CD4-positive, alpha-beta T cell (primary cell): ENCODE results near the gene LIPE. TPM values are rescaled to one million over a fixed set of nuclear protein-coding genes. Genes with fewer than 3 reads are reported as not detected.
"Not testable (repeated sequence)": the region's sequence is repeated elsewhere in the genome, so short reads cannot be mapped to it uniquely, and the experiment has no call there.

Experiments used
- ATAC-seq: fragments of 200-7000 bp; cut with Tn5 transposase; one replicate; pipeline ENCODE4 v1.10.0; 2022; ENCODE audit warnings: mild to moderate bottlenecking; ENCODE audit not compliant: poor library complexity
- CTCF ChIA-PET: fragments of 350-600 bp; sonication (Branson Sonifier 250); formaldehyde crosslinking; loops from one replicate; lab custom pipeline; 2021; ENCODE audit warnings: antibody characterized with exemption, inconsistent platforms; lab: Charles Lee
- POLR2A ChIA-PET: fragments of 350-600 bp; sonication (Branson Sonifier 250); formaldehyde crosslinking; loops from one replicate; lab custom pipeline; 2021; ENCODE audit warnings: antibody characterized with exemption, inconsistent platforms; lab: Charles Lee
- DNase-seq, 14 experiments: peaks; one replicate each; pipeline ENCODE4 v3.0.0-alpha.2; 2013 to 2020; ENCODE audit warnings: mixed read lengths in 2 of 14
- H3K27ac ChIP-seq, 2 donors: one replicate each; pipeline versions ENCODE4 v1.5.1 to v1.7.0; 2013; ENCODE audit warnings: low read length in 2 of 2, low read depth in 1 of 2, mild to moderate bottlenecking in 1 of 2
- H3K27me3 ChIP-seq, 2 experiments: 1 replicate in 1 of 2; 2 replicates in 1 of 2; pipeline versions ENCODE4 v1.6.1 to v1.7.0; 2013; ENCODE audit warnings: low read length in 2 of 2, control low read depth in 1 of 2, mild to moderate bottlenecking in 1 of 2, moderate library complexity in 1 of 2; ENCODE audit not compliant: insufficient read depth in 2 of 2, control insufficient read depth in 1 of 2
- H3K36me3 ChIP-seq: one replicate; pipeline ENCODE4 v1.6.1; 2013; ENCODE audit warnings: low read length, control low read depth; ENCODE audit not compliant: insufficient read depth
- H3K4me1 ChIP-seq: one replicate; pipeline ENCODE4 v1.6.1; 2013; ENCODE audit warnings: low read length, control low read depth; ENCODE audit not compliant: insufficient read depth
- H3K4me3 ChIP-seq: one replicate; pipeline ENCODE4 v1.5.1; 2013; ENCODE audit warnings: mild to moderate bottlenecking, low read length, moderate library complexity
- H3K9me3 ChIP-seq, 2 experiments: 1 replicate in 1 of 2; 2 replicates in 1 of 2; pipeline versions ENCODE4 v1.6.1 to v1.7.0; 2013; ENCODE audit warnings: low read length in 2 of 2, mild to moderate bottlenecking in 2 of 2, control low read depth in 1 of 2, moderate library complexity in 1 of 2; ENCODE audit not compliant: control insufficient read depth in 1 of 2, insufficient read depth in 1 of 2
- H3K27ac Mint-ChIP-seq: one replicate; pipeline ENCODE4 v1.8.0; 2020; ENCODE audit warnings: mixed read lengths
- H3K27me3 Mint-ChIP-seq: one replicate; pipeline ENCODE4 v1.8.0; 2021; ENCODE audit warnings: mixed read lengths
- H3K36me3 Mint-ChIP-seq: one replicate; pipeline ENCODE4 v1.8.0; 2021; ENCODE audit warnings: low read depth, mixed read lengths
- H3K4me1 Mint-ChIP-seq: one replicate; pipeline ENCODE4 v1.8.0; 2021; ENCODE audit warnings: low read depth, mixed read lengths
- H3K4me3 Mint-ChIP-seq: one replicate; pipeline ENCODE4 v1.8.0; 2020; ENCODE audit warnings: mild to moderate bottlenecking, mixed read lengths
- H3K9me3 Mint-ChIP-seq: one replicate; pipeline ENCODE4 v1.8.0; 2020; ENCODE audit warnings: mixed read lengths
- intact Hi-C, 2 experiments: fragments of 100-400 bp; cut with DNase I in 1 of 2; cut with micrococcal nuclease in 1 of 2; formaldehyde crosslinking; loops; one replicate each; pipeline versions ENCODE4 v1.15.1 to v1.9.0; 2023 to 2025; cut with DNase I, micrococcal nuclease
- total RNA-seq, 174 experiments: library from RNA in 2 of 174; stranded (reverse) in 2 of 174; gene quantifications; one replicate each; pipeline ENCODE4 v1.2.3 and lab custom pipeline; 2021 to 2026
- TF ChIP-seq, protein P1 (sequence below): fragments of 200-600 bp; IDR thresholded peaks from one replicate; pipeline ENCODE4 v1.8.0; 2022; ENCODE audit warnings: antibody characterized with exemption, mild to moderate bottlenecking

The LIPE gene
- total RNA-seq, 2 experiments from 2014 or later = 7.6 to 8.2 TPM

DNA sequence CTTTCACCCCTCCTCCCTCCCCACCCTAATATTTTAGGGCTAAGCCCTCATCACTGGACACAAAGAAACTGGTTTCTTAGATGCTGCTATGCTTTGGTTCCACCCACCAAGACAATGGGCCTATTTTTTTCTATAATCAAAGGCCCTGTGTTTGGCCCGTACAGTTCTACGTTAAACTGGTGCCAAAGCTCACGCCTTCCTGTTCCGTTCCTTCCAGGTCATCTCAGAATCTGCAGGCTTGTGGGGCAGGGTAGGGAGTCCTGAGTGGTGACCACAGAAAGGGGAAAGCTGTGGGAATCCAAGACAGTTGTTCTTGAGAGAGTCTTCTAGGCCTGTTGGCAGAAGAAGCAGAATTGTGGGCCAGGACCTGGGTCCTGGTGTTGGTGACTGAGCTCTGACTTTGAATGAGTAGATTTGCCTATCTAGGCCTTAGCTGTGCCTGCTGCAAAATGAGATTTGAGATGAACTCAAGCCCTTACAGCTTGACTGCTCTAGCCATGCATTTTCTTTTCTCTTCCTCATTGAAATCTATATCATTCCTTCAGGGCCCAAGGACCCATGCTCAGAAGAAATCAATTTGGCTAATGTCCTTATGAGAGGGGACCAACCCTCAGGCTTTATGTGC lies 34.6 kb upstream of the LIPE start:
- H3K27me3 ChIP-seq = no peaks in the 10 kb centered on the region
- intact Hi-C loops = no loop called here
- H3K27ac Mint-ChIP-seq = no peak overlapping the region
- no peaks in the 10 kb centered on the region for H3K27me3 Mint-ChIP-seq
- DNase-seq = no peak
- H3K36me3 Mint-ChIP-seq = no peaks in the 10 kb centered on the region
- ATAC-seq = no peak
- H3K27ac ChIP-seq = no peak overlapping the region
- no peak overlapping the region for H3K4me3 Mint-ChIP-seq
- H3K36me3 ChIP-seq = no peaks in the 10 kb centered on the region
- ChIA-PET POLR2A (no interaction called here), CTCF (interaction anchor here (1.4 kb wide), 1 partner anchor 12 kb away, joined by 4 read pairs; no protein-coding TSS in a partner anchor)
- H3K4me1 ChIP-seq = no peaks in the 10 kb centered on the region
- TF ChIP-seq, protein P1, sequence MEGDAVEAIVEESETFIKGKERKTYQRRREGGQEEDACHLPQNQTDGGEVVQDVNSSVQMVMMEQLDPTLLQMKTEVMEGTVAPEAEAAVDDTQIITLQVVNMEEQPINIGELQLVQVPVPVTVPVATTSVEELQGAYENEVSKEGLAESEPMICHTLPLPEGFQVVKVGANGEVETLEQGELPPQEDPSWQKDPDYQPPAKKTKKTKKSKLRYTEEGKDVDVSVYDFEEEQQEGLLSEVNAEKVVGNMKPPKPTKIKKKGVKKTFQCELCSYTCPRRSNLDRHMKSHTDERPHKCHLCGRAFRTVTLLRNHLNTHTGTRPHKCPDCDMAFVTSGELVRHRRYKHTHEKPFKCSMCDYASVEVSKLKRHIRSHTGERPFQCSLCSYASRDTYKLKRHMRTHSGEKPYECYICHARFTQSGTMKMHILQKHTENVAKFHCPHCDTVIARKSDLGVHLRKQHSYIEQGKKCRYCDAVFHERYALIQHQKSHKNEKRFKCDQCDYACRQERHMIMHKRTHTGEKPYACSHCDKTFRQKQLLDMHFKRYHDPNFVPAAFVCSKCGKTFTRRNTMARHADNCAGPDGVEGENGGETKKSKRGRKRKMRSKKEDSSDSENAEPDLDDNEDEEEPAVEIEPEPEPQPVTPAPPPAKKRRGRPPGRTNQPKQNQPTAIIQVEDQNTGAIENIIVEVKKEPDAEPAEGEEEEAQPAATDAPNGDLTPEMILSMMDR = no peak
- no peaks in the 10 kb centered on the region for H3K4me1 Mint-ChIP-seq
- no peak overlapping the region for H3K4me3 ChIP-seq
- H3K9me3 Mint-ChIP-seq = no peaks in the 10 kb centered on the region
- H3K9me3 ChIP-seq = no peaks in the 10 kb centered on the region

DNA sequence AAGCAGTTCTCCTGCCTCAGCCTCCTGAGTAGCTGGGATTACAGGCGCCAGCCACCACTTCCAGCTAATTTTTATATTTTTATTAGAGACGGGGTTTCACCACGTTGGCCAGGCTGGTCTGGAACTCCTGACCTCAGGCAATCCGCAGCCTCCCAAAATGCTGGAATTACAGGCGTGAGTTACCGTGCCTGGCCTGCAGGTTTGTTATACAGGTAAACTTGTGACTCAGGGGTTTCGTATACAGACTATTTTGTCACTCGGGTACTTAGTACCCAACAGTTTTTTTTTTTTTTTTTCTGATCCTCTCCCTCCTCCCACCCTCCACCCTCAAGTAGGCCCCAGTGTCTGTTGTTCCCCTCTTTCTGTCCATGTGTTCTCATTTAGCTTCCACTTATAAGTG lies 34.0 kb upstream of the LIPE start:
- H3K9me3 ChIP-seq, H3K27ac ChIP-seq, H3K36me3 ChIP-seq, H3K27ac Mint-ChIP-seq, DNase-seq, H3K4me1 ChIP-seq, intact Hi-C loops, H3K9me3 Mint-ChIP-seq, ATAC-seq, H3K4me3 ChIP-seq, H3K27me3 Mint-ChIP-seq, POLR2A ChIA-PET, H3K27me3 ChIP-seq, H3K4me1 Mint-ChIP-seq, H3K36me3 Mint-ChIP-seq, H3K4me3 Mint-ChIP-seq: not testable (repeated sequence)
- CTCF ChIA-PET = interaction anchor here (1.4 kb wide), 1 partner anchor 11 kb away, joined by 4 read pairs; no protein-coding TSS in a partner anchor

DNA sequence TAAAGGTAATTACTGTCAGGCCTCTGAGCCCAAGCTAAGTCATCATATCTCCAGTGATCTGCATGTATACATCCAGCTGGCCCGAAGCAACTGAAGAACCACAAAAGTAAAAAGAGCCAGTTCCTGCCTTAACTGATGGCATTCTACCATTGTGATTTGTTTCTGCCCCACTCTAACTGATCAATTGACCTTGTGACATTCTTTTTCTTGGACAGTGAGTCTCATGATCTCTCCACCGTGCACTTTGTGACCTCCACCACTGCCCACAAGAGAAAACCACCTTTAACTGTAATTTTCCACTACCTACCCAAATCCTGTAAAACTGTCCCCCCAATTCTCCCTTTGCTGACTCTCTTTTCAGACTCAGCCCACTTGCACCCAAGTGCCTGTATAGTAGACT lies 32.7 kb upstream of the LIPE start:
- Histone ChIP-seq H3K4me3 (no peak overlapping the region), H3K36me3 (no peaks in the 10 kb centered on the region), H3K4me1 (no peaks in the 10 kb centered on the region), H3K27me3 (no peaks in the 10 kb centered on the region), H3K27ac (no peak overlapping the region), H3K9me3 (no peaks in the 10 kb centered on the region)
- Mint-ChIP-seq H3K4me1 (no peaks in the 10 kb centered on the region), H3K9me3 (no peaks in the 10 kb centered on the region), H3K36me3 (no peaks in the 10 kb centered on the region), H3K27me3 (no peaks in the 10 kb centered on the region), H3K4me3 (no peak overlapping the region), H3K27ac (no peak overlapping the region)
- no peak for ATAC-seq
- TF ChIP-seq, protein P1 = no peak
- ChIA-PET POLR2A (no interaction called here), CTCF (no interaction called here)
- DNase-seq = no peak
- intact Hi-C loops = no loop called here
